GM10847 (cell line): Measurements from ENCODE around the gene HDAC3.

ENCODE experiments used
- POLR2A ChIP-seq: IDR thresholded peaks from 2 replicates; pipeline ENCODE4 v1.6.1; 2011; ENCODE audit not compliant: insufficient read length; ENCODE audit errors: extremely low read depth

HDAC3 gene

DNA sequence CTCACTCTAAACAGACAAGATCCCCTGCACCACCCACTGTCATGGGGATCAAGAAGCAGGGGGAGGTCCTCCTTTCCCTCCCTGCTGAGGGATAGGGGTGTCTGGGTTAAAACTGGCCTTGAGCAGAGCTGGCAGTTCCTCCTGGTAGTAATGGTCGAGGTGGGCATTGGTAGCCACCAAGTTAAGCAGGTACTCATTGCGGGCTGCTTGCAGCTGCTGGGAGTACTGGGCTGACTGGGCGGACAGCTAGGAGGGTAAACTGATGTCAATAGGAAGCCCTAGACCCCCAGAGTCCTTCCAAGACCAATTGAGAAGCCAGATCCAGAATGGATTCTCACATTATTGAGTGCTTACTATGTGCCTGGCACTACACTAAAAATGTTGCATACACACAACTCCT, 11.2 kb upstream of the HDAC3 start:
- no peak for TF ChIP-seq POLR2A

- no peak for TF ChIP-seq POLR2A
Observed at GRCh38 chr5:141647242-141647641, 10.6 kb upstream of the HDAC3 start.

DNA sequence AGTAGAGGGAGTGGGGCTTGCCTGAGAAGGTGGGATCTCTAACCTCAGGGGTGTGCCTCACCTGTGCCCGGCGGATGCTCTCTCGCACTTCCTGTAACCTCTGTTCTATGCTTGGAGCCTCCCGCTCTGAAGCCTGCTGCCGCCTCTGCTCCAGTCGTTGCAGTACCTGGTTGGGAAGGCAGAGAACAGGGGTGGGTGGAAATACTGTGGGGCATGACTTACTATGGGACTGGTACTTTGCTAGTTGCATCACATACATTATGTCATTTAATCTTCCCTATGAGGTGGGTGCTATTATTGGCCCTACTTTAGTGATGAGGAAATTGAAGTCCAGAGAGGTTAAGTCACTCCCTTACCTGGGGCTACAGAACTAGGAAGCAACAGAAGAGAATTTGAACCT, 9.4 kb upstream of the HDAC3 start:
- no peak for TF ChIP-seq POLR2A

GRCh38 chr5:141641634-141642267, 5.1 kb upstream of the HDAC3 start:
- no peak for TF ChIP-seq POLR2A

GRCh38 chr5:141640698-141641097, 4.0 kb upstream of the HDAC3 start:
- TF ChIP-seq POLR2A = no peak

- no peak for TF ChIP-seq POLR2A
Observed at GRCh38 chr5:141640051-141640415, 3.4 kb upstream of the HDAC3 start.

- no peak for TF ChIP-seq POLR2A
Observed at GRCh38 chr5:141639357-141640050, 2.9 kb upstream of the HDAC3 start.

GRCh38 chr5:141638771-141639170, 2.1 kb upstream of the HDAC3 start:
- TF ChIP-seq POLR2A = no peak

DNA sequence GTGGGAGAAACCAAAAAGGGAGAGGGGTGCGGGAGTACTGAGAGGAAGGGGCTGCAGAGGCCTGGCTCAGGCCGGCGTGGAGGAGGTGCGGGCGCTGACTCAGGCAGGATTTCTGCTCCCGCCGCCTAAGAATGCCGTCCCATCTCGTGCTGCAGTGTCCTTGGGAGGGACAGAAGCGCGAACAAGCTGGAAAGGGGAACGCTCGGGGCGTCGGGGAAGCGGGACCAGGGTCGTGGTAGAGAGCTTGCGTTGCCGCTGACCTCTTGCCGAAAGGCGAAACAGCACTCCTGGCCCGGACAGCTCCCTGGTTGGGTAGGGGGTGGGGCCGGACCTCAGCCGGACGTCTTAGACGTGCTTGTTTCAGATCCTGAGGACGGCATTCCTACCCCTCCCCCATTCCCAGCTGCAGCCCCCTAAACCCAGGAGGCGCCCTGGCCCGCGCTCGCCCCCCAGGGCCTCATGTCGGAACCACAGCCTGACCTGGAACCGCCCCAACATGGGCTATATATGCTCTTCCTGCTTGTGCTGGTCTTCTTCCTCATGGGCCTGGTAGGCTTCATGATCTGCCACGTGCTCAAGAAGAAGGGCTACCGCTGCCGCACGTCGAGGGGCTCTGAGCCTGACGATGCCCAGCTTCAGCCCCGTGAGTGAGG, 1.2 kb upstream of the HDAC3 start:
- no peak for TF ChIP-seq POLR2A

DNA sequence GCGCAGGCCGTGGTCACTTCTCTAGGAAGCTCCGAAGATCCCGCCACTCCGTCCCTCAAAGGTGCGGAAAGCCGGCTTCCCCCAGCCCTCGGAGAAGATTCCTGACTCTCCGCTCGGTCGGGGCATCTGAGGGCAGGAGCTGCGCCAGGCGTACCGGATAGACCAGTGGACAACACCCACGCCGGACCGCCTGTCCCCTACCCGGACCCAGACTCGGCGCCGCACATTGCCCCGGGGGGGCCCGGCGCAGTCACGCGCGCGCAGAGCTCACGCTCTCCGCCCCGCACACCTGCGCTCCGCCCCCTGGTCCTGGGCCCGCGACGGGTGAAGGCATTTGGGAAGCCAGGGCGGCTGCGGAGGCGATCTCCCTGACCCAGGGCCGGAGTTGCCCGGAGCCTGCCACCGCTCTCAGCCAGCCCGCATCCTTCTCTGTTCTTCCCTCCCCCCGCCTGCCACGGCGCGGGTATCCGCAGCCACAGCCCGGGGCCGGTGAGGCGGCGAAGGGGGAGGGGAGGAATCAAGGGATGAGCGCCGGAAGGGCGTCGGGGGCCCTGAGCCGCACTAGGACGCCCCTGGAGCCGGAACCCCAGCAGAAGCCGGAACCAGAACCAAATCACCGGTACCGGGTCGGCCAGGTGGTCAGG, 596 bp upstream of the HDAC3 start:
- no peak for TF ChIP-seq POLR2A

DNA sequence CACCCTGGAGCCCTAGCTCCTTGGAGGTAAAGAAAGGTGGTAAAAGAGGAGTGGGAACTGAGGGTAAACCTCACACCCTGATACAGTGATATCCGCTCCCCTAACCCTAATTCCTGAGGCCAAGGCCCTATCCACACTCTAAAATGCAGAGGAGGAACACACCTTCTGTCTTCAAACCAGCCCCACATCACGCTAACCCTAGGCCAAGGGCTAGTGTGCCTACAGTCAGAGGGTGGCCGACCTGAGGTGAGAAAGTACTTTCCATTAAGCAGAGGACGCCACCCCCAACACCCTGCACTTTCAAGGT, 590 bp downstream of the HDAC3 start:
- TF ChIP-seq POLR2A = no peak

DNA sequence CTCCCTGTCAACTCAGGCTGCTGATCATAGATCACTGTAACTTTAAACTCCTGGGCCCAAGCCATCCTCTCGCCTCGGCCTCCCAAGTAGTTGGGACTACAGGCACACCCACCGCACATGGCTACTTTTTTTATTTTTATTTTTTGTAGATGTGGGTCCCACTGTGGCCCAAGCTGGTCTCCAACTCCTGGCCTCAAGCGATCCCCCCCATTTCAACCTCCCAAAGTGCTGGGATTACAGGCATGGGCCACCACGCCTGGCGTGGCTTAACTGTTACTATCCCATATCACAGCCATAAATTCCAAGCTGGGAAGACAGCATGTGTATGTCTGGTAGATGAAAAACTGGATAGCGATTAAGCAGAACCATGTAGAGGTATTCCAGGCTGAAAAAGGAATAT, 1.0 kb downstream of the HDAC3 start:
- TF ChIP-seq POLR2A = no peak

- no peak for TF ChIP-seq POLR2A
Observed at GRCh38 chr5:141634720-141635119, 1.9 kb downstream of the HDAC3 start.

- no peak for TF ChIP-seq POLR2A
Observed at GRCh38 chr5:141633871-141634561, 2.6 kb downstream of the HDAC3 start.

- TF ChIP-seq POLR2A = no peak
Observed at GRCh38 chr5:141632650-141633049, 4.0 kb downstream of the HDAC3 start.
